ENCODE measurements around the gene KCNG4.

Gene KCNG4

DNA sequence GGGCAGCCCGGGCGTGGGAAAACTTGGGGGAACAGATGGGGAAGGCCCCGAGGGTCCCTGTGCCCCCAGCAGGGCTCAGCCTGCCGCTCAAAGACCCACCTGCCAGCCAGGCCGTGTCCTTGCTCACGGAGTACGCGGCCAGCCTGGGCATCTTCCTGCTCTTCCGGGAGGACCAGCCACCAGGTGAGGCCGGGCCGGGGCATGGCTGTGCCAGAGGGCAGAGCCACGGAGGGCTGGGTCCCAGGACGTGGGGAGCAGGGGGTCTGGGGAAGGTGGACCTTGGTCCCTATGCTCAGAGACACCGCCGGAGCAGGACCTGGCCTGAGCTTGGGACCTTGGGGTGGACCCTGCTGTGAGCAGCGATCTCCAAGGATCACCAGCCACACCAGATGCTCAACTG is 48.3 kb downstream of the KCNG4 start:
- TF ChIP-seq CTCF (IDR thresholded peaks at IDR 0.05; ENCODE audit: insufficient read depth, low read depth, low read length, missing control alignments): no peak
- DNase-seq (ENCODE audit: low read depth): no peak
- H3K4me3 ChIP-seq (ENCODE audit: low read depth, low read length): no peak overlapping the region

- no peak for TF ChIP-seq CTCF (IDR thresholded peaks at IDR 0.05; ENCODE audit: insufficient read depth, low read depth, low read length, missing control alignments)
- DNase-seq (ENCODE audit: low read depth): no peak
- no peak within 1 kb of the TSS for H3K4me3 ChIP-seq (ENCODE audit: low read depth, low read length)
Observed at GRCh38 chr16:84190731-84191388, 49.0 kb downstream of the KCNG4 start, which contains the start of gene ADAD2. ADAD2 (plus strand) TSS chr16:84191157; CDS start chr16:84191231, 74 bp downstream.

DNA sequence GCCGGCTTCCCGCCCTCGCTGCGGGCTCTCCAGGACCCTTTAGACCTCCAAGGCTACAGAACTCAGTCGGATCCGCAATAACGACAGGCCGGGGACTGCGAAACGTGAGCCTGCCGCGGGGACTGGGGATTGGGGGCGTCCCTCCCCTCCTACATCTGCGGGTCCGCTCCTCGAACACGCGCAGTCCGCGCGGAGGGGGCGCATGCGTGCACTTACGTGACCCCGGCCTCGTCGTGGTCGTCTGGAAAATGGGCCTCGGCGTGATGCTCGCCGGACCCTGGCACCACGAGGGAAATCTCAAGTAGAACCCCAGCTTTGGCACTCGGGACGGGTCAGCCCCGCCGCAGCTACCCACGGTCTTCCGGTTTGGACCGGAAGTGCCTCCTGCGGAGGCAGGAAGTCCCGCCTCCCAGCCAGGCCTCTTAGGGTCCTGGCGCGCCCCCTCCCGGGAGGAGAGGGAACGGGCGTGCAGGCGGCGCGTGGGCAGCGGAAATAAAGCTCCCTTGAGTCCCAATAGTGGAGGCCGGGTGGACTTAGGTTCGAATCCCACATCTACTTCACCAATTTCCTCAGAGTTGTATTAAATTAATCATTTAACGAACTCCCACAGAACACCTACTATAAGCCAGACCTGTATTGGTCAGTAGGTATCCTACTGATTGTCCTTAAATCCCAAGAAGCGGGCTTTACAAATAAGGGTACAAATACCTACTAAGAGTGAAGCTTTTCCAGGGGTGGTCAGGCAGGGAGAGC is 53.0 kb downstream of the KCNG4 start, which contains the start of gene TAF1C:
Gene TAF1C, minus strand, starts transcription at position 373 of the 753 bp plus-strand sequence. CDS start 2,069 bp downstream, outside the sequence.
- DNase-seq (ENCODE audit: low read depth): peak; percentile 98
- peak within 1 kb of the TSS; percentile 100 for H3K4me3 ChIP-seq (ENCODE audit: low read depth, low read length)
- peak; percentile 97 for TF ChIP-seq CTCF (IDR thresholded peaks at IDR 0.05; ENCODE audit: insufficient read depth, low read depth, low read length, missing control alignments)

DNA sequence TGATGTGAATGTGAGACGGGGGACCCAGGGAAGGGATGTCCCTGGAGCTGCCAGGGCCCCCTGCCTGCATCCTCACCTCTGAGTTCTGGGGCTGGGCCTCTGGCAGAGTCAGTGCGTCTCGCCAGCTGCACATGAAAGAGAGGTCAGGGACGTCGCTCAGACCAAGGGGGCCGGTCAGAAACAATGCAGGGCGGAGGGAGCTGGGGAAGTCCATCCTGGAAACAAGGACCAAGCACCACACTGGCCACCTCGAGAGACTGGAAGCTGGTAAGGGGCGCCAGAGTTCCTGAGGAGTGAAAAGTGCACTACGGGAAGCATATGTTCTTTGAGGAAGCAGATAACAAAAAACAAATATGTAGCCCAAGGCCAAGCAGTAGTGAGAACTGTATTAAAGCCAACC is 55.0 kb downstream of the KCNG4 start:
- no peak for TF ChIP-seq CTCF (IDR thresholded peaks at IDR 0.05; ENCODE audit: insufficient read depth, low read depth, low read length, missing control alignments)
- no peak for DNase-seq (ENCODE audit: low read depth)
- no peak overlapping the region for H3K4me3 ChIP-seq (ENCODE audit: low read depth, low read length)

DNA sequence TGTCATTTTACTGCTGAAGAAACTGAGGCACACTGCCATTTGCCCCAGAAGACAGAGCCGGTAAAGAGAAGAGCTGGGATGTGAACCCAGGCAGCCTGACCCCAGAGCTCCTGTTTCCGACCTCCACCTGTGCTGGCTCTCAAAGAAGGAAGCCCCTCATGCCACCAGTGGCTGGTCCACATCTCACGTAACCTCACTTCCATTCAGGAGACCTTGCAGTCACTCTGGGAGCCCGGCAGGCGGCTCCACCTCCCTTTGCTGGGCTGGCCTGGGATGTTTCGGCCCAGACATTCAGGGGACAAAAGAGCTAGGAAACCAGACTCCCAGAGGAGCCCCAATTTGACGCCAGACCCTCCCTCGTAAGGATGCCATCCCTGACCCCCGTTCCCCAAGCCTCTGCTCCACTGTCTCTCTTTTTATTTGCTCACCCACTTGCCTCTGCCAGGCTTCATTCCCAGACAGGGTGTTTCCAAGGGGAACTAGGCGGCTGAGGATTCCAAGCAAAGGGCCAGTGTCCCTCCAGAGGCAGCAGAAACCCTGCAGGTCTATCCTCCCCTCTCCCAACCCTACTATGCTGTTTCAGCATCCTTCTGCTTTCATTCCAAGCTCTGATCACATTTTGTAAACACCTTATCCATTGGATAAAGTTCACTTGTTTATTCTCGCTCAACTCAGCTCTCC is 55.8 kb downstream of the KCNG4 start:
- no peak overlapping the region for H3K4me3 ChIP-seq (ENCODE audit: low read depth, low read length)
- no peak for TF ChIP-seq CTCF (IDR thresholded peaks at IDR 0.05; ENCODE audit: insufficient read depth, low read depth, low read length, missing control alignments)
- no peak for DNase-seq (ENCODE audit: low read depth)

DNA sequence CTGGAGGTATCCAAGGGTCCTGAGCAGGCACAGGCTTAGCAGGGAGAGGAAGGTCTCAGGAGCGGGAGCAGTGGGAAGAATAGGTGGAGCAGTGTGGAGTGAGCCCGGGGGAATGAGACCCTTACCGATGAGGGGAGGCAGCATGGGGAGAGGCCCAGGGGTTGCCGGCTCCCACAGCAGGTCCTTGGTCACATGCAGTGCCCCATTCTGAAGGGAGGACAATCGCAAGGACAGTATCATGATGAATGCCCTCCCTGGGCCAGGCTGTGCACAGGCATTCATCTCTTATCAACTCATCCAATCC is 56.3 kb downstream of the KCNG4 start:
- TF ChIP-seq CTCF (IDR thresholded peaks at IDR 0.05; ENCODE audit: insufficient read depth, low read depth, low read length, missing control alignments): no peak
- no peak overlapping the region for H3K4me3 ChIP-seq (ENCODE audit: low read depth, low read length)
- no peak for DNase-seq (ENCODE audit: low read depth)

Data from GM12865 (cell line).